ENCODE results near the gene E2F3.

The E2F3 gene

DNA sequence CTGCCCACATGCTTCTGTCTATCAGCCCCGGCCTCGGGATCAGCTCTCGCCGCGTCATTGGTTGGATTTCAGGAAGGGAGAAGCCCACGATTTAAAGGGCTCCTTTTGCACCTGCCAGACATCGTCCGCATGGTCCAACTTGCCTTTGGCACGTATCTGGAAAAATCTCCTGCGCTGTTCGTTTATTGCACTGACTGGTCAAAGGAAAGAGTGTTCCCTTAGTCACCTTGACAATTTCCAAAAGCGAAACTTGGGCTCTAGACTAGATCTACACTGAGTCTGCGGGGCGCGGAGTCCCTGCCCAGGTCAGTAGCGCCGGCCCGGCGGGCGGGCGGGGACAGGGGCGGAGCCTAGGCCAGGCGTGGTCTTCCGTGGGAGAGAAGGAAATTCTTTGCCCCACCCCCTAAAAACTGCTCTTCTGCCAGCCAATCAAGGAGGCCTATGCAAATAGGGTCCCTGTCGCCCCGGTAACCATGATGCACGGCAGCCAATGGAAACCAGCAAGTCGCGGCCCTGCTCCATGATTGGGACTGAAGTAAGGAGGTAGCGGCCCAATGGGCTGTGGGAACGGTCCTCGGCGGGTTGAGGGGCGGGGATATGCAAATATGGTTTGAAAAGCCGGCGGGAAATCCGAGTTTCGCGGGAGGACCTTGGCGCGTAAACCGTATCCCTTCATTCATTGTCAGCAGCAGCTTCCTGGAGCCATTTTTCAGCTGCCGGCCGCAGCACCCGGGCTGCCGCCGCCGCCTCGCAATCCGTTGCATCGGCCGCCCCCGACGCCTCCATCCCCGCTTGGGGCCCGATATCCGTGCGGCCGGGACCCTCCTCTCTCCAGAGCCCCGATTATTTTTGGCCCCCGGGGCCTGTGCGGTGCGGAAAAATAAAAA lies at the start of gene E2F3:
Gene E2F3, plus strand, starts transcription at position 675 of the 887 bp plus-strand sequence. CDS start 354 bp downstream, outside the sequence.
- in situ Hi-C loops (cut with HindIII; ENCODE audit: low sequenced_read_pairs), result no loop called here

DNA sequence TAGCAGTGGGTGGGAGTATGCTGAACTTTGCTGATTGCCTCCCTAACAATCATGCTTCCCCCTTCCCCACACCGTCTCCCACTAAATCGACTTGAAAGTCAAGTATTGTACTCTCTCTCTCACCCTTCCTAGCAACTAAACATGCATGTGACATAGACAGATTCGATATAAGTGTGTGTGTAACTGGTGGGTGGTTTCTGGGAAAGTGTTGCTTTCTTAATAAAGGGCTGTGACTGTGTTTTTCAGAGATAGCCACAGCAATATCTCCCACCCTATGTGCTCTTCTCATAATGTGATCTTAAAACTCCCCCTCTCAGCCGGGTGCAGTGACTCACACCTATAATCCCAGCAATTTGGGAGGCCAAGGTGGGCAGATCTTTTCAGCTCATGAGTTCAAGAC lies 49.3 kb upstream of the E2F3 start:
- in situ Hi-C loops (cut with HindIII; ENCODE audit: low sequenced_read_pairs), result no loop called here

DNA sequence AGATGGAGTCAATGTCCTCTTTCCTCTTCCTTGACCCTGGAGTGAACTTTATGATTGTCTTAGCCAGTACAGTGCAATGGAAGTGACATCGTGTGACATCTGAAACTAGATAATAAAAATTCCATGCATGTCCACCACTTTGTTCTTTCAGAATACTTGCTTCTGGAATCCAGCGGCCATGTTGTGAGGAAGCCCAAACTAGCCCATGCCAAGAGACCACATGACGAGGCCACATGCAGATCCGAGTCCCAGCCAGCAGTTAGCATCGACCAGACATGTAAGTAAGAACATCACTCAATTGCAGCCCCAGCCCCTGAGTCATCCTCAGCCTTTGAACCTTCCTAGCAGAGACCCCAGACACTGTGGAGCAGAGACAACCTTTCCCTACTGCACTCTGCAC lies 48.5 kb upstream of the E2F3 start:
- in situ Hi-C loops (cut with HindIII; ENCODE audit: low sequenced_read_pairs), result no loop called here

DNA sequence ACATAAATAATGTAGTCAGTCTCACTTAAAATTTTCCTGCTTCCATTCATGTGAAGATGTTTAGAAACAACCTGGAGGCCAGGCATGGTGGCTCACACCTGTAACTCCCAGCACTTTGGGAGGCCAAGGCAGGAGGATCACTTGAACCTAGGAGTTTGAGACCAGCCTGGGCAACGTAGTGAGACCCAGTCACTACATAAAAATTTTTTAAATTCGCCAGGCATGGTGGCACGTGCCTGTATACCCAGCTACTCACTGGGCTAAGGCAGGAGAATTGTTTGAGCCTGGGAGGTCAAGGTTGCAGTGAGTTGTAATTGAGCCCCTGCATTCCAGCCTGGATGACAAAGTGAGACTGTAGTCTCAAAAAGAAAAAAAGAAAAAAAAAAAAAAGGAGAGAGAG lies 47.3 kb upstream of the E2F3 start:
- in situ Hi-C loops (cut with HindIII; ENCODE audit: low sequenced_read_pairs), result no loop called here

DNA sequence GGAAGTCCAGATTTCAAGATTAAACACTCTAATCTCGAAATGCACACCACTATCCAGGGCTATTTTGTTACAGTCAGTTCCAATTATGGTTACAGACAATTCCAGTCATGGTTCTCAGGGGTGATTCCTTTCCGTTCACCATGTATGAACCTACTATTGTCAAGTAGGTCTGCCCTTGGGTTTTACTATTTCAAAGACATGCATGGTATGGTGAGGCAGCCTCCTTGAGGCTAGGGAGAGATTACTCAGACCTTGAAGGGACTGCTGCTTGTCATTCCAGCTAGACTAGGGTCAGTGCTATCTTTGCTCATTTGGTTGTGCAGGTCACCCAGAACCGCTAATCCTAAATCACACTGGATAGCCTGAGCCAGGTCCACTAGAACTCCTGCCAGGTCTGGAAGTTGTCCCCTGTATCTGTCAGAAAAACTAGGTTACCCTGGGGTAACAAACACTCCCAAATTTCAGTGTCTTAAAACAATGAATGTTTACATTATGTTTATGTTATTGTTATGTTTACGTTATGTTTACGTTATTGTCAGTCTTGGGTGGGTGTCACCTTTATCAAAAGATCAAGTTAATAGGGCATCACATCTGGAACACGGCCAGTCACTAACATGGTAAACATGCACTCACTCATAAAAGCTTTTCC lies 41.1 kb upstream of the E2F3 start:
- in situ Hi-C loops (cut with HindIII; ENCODE audit: low sequenced_read_pairs), result no loop called here

DNA sequence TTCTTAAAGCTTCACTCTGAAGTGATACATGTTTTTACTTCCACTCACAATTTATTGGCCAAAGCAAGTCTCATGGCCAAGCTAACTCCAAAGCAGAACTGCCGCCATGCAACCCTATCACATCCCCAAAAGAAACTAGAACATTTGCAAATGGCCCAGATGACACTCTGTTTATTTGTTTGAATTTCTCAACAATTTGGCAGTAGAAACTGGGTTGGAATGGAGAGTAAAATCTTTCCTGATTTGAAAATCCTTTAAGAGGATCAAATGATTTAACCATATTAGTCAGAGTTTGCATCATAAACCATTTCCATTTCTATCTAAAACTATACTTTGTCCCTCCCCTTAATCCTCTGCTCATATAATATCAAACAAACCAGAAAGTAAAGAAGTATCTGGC lies 39.1 kb upstream of the E2F3 start:
- in situ Hi-C loops (cut with HindIII; ENCODE audit: low sequenced_read_pairs), result no loop called here

DNA sequence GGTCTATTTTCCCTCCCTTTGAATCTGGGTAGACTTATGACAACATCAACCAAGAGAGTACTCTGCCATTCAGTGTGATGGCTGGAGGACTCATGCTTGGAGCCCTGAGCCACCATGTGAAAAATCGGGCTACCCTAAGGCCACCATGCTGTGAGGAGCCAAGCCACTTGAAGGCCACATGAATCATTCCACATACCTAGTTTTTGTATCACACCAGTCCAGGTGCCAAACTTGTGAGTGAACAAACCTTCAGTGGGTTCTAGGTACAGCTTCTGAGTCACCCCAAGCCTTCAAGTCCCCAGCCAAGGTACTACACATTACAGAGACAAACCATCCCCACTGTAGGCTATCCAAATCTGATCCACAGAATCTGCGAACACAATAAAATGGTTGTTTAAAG lies 37.4 kb upstream of the E2F3 start:
- in situ Hi-C loops (cut with HindIII; ENCODE audit: low sequenced_read_pairs), result no loop called here

DNA sequence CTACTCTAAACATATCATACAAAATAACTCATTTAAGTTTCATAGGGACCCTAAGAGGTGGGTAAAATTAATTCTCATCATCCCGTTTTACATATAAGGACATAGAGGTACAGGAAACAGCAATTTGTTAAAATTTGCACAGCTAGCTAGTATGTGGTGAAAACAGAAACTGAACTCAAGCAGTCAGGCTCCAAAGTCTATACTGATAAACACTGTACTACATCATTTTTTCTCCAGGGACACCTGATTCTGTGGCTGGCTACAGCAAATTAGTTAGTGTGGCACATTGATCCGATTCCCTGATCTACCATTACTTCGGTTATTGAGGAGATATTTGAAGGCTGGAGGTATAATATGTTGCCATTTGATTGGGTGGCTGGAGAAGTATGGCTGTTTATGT lies 36.2 kb upstream of the E2F3 start:
- in situ Hi-C loops (cut with HindIII; ENCODE audit: low sequenced_read_pairs), result no loop called here

DNA sequence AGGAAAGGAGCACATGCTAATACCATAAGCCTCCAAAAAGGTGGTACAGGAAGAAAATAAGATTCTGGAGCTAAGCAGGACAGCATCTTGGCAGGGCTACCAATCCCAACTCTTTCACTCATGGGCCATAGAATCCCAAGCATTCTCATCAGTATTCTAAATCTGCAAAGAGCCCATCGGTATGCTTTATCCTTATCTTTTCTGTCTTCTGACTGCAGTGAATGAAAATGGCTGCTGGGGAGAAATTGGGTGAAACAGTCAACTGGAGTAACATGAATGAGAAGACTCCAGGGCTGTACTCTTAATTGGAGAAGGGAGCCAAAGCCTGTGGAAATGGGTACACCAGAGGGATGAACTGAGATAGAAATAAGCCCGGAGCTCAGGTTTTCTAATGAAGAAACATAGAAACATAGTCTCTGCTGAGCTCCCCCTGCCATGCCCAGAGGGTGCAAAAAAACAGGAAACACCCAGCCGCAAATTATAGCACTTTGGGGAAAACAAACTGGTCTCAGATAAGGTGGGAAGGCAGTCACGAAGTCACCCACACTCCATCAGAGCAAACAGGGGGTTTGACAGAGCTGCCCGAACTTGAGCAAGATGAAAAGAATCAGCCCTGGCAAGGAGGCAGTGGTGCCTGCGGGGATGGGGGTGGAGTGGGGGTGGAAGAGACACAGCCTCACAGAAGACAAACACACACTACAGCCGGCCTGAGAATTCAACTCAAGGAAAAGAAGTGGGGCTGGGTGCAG lies 35.4 kb upstream of the E2F3 start:
- in situ Hi-C loops (cut with HindIII; ENCODE audit: low sequenced_read_pairs), result no loop called here

DNA sequence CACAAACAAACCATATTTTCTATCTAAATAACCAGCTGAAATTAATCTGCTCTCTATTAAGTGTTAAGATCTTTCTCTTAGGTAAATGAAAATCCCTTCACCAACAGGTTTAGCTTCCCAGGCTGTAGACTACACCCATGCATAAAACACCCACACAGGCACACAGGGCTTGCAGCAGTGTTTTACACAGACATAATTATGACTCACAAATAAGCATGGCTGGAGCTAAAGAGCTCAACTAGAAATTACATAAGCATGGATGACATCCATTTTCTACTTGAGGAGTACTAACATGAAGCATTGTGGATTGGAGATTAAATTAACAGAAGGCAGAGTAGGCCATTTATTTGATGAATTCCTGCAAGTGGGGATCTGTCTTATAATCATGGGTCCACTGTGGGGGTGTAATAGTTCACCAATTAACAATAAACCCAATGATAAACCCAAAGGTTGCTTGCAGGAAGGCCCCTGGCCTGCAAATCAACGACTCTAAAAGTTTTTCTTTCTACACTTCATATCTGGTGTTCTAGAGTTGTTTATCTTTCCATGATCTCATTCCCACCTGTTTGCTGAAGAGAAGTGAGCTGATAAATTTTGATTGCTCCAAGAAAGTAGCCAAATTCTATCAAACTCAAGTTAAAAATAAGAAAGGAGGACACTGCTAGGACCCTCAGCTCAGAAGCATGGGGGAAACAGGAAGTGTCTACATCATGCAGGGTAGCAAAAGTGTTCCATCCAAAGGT lies 33.8 kb upstream of the E2F3 start:
- in situ Hi-C loops (cut with HindIII; ENCODE audit: low sequenced_read_pairs), result no loop called here

DNA sequence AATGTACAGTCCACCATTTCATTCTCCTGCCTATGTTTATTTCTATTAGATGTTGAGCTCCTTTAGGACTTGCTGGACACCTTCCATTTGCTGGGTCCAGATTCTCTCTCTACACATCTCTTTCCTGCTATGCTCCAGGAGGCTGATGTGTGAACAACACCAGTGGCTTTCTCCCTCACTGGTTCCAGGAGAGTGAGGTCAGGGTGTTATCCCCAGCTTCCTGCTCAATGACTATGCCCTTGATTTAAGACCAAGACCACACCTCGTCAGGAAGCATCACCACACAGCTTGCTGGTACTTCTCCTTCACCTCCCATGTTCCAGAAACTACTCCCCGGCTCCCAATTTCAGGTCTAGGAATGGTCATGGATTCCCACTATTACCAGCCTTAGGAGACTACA lies 31.3 kb upstream of the E2F3 start:
- in situ Hi-C loops (cut with HindIII; ENCODE audit: low sequenced_read_pairs), result no loop called here

DNA sequence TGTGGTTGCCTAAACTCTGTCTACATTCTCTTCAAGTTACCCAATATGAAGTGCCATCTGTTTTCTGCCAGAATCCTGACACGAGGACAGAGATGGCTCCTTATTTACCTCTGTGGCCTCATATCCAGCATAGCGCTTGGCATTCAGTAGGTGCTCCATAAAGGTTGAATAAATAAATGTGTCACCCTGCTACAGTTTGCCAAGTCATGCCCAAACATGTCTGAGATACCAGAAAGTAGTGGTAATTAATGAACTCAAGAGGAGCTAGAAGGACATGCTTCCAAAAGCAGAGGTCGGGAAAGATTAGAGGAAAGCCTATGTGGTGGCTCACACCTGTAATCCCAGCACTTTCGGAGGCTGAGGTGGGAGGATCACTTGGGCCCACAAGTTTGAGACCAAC lies 30.9 kb upstream of the E2F3 start:
- in situ Hi-C loops (cut with HindIII; ENCODE audit: low sequenced_read_pairs), result no loop called here

DNA sequence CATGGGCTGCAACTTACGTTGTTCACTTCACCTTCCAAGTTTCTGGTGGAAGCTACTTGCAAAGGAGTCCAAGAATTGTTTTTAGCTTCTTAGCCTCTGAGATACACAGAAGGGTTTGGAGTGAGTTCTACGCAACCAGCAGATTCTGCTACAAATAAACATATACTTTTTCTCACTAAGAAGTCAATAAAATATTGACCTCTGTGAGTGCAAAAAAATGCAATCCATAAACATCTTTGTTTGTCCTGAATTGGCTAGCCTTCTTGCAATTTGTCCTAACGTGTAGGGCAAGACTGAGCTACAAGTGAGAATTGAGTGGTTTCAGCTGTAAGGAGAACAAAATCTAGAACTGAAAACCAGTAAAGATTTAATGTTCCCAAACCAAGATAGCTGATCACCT lies 26.2 kb upstream of the E2F3 start:
- in situ Hi-C loops (cut with HindIII; ENCODE audit: low sequenced_read_pairs), result no loop called here

DNA sequence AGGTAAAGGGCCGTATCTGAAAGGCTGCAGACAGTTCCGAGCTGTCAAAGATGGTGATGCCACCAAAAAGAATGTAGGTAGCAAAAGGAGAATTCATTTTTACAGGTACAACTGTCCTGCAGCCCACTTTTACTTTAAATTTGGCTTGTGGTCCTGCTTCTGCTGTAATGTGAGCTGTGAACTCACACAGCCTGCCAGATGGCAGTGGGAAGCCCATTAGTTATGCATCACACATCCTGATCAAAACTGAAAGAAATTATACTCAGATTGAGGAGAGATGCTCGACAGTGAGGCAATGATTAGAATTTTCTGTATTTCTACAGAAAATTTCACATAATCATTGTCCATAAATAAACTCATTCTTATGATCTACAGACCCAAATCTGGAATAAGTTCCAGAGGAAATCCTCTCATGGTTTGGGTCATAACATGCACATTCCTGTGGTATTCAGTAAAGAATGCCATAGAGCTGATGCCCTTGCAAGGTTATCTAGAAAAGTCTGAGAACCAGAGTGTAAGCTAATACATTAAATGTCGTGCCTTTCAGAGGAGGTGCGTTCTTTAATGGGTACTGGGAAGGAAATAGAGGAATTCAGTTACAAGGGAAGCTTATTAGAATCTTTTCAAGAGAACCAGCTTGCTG lies 23.9 kb upstream of the E2F3 start:
- in situ Hi-C loops (cut with HindIII; ENCODE audit: low sequenced_read_pairs), result no loop called here

DNA sequence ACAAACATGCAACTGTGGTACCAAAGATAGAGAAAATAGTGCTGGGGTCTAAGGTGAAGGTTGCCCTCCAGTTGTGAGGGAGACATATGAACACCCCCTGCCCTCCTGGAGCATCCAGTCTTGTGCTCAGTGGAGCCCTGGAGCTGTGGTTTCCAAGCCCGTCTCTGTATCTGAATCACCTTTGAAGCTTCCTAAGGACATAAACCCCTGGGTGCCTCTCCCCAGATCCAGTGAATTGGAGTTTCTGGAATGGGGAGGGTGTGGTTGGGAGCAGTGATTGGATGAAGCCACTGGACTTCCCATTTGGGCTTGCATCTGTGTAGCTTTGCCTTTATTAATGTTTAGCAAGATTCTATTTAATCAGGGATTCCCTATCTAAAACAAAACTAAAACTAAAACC lies 22.4 kb upstream of the E2F3 start:
- in situ Hi-C loops (cut with HindIII; ENCODE audit: low sequenced_read_pairs), result no loop called here

DNA sequence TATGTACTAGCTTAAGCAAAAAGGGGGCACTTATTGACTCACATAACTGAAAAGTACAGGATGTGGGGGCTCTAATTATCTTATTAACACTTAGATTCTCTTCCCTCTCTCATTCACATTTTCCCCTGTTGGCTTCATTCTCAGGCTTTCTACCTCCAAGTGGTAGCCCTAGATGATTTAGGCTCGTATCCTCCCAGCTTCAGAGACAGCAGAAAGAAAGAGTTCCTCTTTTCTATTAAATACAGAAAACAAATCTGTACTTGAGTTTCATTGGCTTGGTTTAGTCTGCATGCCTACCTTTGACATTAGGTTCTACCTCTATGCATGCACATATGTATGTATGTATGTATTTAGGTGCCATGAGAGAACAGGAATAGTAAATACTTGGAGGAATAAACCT lies 15.5 kb upstream of the E2F3 start:
- in situ Hi-C loops (cut with HindIII; ENCODE audit: low sequenced_read_pairs), result no loop called here

DNA sequence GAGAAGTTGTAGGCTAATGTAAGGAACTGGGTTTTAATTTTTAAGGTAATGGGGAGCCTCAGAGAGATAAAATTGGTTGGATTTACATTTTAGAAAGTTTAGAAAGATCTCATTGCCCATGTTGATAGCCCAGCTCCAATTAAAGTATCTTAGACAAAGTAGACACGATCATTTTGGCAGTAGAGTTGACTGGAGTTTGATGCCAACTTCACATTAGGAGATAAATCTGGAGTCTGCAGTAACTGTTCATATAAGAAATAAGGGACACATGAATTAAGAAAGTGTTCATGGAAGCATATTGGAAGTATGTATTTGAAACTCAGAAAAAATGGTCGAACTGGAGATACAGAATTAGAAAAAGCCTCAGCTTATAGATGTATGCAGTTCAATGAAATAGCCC lies 12.6 kb upstream of the E2F3 start:
- in situ Hi-C loops (cut with HindIII; ENCODE audit: low sequenced_read_pairs), result no loop called here

DNA sequence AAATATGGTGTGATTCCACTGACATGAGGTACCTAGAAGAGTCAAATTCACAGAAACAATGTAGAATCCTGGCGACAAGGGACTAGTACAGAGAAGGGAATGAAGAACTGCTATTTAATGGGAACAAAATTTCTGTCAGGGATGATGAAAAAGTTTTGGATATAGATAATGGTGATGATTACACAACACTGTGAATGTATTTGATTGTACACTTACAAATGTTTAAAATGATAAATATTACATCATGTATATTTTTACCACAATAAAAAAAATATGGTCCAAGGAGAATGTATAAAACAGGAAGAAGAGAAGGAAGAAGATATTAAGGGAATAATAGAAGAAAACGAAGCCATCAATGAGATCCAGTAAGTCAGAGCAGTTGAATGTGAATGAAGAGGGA lies 8.4 kb upstream of the E2F3 start:
- in situ Hi-C loops (cut with HindIII; ENCODE audit: low sequenced_read_pairs), result no loop called here

DNA sequence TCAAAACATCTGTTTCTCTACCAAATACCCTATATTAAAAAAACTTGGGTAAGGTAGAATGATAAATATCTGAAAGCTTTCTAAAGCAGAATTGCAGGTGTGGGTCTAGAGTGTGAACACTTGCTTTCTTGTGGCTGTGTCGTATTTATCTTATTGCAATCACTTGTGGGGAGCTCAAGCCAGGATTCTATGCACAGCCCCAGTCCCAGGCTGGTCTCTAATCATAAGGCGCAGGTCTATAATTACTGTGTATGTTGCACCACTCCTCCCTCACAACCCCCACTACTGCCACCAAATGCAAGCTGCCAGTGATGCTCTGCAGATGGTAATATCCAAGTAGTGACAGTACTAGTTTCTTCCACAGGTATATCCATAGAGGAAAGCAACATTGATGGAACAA lies 2.2 kb upstream of the E2F3 start:
- in situ Hi-C loops (cut with HindIII; ENCODE audit: low sequenced_read_pairs), result no loop called here

DNA sequence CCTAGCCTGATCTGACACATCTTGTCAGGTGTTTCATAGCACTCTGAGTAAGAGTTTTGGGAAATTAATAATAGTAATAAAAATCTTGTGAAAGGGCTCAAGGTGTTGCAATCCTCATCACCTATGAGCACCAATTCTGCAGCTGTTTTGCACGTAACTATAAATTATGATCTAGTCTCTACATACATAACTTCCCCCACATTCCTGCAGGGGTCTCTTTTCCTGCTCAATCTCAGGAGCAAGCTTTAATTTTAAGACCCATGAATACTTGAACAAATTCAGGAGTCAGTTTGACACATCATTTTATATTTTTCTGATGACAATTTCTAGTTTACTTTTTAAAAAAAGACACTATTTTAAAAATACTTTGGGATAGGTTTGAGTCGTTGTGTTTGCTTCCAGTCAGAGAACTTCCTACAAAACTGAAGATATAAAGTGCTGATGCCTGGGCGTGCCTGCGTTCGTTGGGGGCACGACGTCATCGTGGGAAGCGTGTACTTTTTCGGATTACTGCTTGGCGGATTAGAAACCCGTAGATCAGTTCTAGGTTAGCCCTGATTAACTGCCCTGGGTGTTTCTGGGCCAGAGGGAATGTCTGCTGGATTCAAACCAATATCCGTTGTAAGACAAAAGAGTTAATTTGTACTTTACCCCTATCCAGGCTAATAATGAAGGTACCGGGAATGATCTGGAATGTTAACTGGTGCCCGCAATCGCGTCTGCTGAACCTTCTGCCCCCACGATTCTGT lies 1.0 kb upstream of the E2F3 start:
- in situ Hi-C loops (cut with HindIII; ENCODE audit: low sequenced_read_pairs), result no loop called here
